Pericardium fibroblast (primary cell): ENCODE measurements around the gene SMCHD1. TPM values are rescaled to one million over a fixed set of nuclear protein-coding genes. Genes with fewer than 3 reads are reported as not detected.

Experiments used
- total RNA-seq: library from RNA; depleted of rRNA; stranded (reverse); fragments of >200 nt; gene quantifications from 2 replicates; pipeline ENCODE4 v1.2.3, GENCODE V29; 2015

Gene SMCHD1
- total RNA-seq: 22.1 and 33.1 TPM in 2 replicates

GRCh38 chr18:2655178-2655953 is at the start of gene SMCHD1:
Gene SMCHD1 (plus strand): TSS chr18:2655726. CDS start chr18:2656076, 350 bp downstream.

GRCh38 chr18:2846636-2847316 is 191.2 kb downstream of the SMCHD1 start, which contains the start of gene EMILIN2:
Gene EMILIN2 (plus strand): TSS chr18:2847006. CDS start chr18:2847189, 183 bp downstream.

Other genes with a start within 250 kb of the SMCHD1 start
- gene METTL4, start 84.2 kb upstream of the SMCHD1 start, total RNA-seq: 2.8 and 3.9 TPM in 2 replicates
- gene NDC80, start 84.2 kb upstream of the SMCHD1 start, total RNA-seq: 0.85 and 1.4 TPM in 2 replicates
- 24.0 and 29.8 TPM in 2 replicates for gene EMILIN2, start 191.3 kb downstream of the SMCHD1 start, total RNA-seq